K562 (cell line): ENCODE data around the gene ST6GAL1. TPM values are rescaled to one million over a fixed set of nuclear protein-coding genes. Genes with fewer than 3 reads are reported as not detected.

ENCODE experiments used
- ATAC-seq: fragments of 200-7000 bp; cut with Tn5 transposase; 3 replicates; pipeline ENCODE4 v1.9.1; 2020; ENCODE audit warnings: moderate library complexity
- BruUV-seq: library from RNA; stranded (reverse); fragments of 400-500 nt; replicated peaks from 2 replicates; lab custom pipeline; 2021; lab: Mats Ljungman, UMichigan
- CTCF ChIA-PET: fragments of 300-600 bp; formaldehyde crosslinking; extraction: SDS; loops from one replicate; lab custom pipeline; 2021; ENCODE audit warnings: low intra/inter-chr PET ratio; lab: Yijun Ruan, JAX
- POLR2A ChIA-PET: fragments of 300-600, 350-650 bp; sonication (Branson Sonifier 250); formaldehyde crosslinking; extraction: SDS; loops from one replicate; lab custom pipeline; 2021; ENCODE audit warnings: antibody characterized with exemption, inconsistent platforms; lab: Yijun Ruan, JAX
- DNase-seq, 4 experiments: peaks; one replicate each; pipeline versions ENCODE4 v3.0.0 to v3.0.0-alpha.2; 2011 to 2018; ENCODE audit warnings: low spot score in 3 of 4, mixed read lengths in 3 of 4; ENCODE audit errors: extremely low read depth in 1 of 4
- FAIRE-seq: peaks from 2 replicates; lab custom pipeline; 2011; peaks lifted over from hg19 to GRCh38; lab: Jason Lieb, UNC
- H2AFZ ChIP-seq: 2 replicates; pipeline ENCODE4 v1.6.0; 2011; ENCODE audit warnings: low read depth, low read length, control low read depth, inconsistent platforms
- H3K27ac ChIP-seq: fragments of 200-600 bp; 3 replicates; pipeline ENCODE4 v1.8.0; 2011; ENCODE audit warnings: low read depth, mild to moderate bottlenecking, control low read depth, inconsistent platforms, low read length, moderate library complexity, mixed read lengths; ENCODE audit errors: extremely low read depth
- H3K27me3 ChIP-seq, 2 experiments: fragments of 300-600 bp in 1 of 2; 2 replicates in 1 of 2; 3 replicates in 1 of 2; pipeline versions ENCODE4 v1.6.0 to v1.8.0; 2011; ENCODE audit warnings: inconsistent platforms in 2 of 2, low read length in 2 of 2, mild to moderate bottlenecking in 1 of 2, mixed read lengths in 1 of 2, moderate library complexity in 1 of 2; ENCODE audit not compliant: control insufficient read depth in 2 of 2, insufficient read depth in 2 of 2
- H3K36me3 ChIP-seq: fragments of 300-600 bp; 3 replicates; pipeline ENCODE4 v1.8.0; 2011; ENCODE audit warnings: mild to moderate bottlenecking, low read length, inconsistent platforms; ENCODE audit not compliant: control insufficient read depth, insufficient read depth
- H3K4me1 ChIP-seq, 2 experiments: fragments of 200-600 bp in 1 of 2; replicated peaks in 1 of 2; 2 replicates in 1 of 2; 3 replicates in 1 of 2; pipeline versions ENCODE4 v1.5.1 to v1.8.0; 2011; ENCODE audit warnings: inconsistent platforms in 2 of 2, low read length in 2 of 2, mild to moderate bottlenecking in 1 of 2, mixed read lengths in 1 of 2, moderate library complexity in 1 of 2; ENCODE audit not compliant: control insufficient read depth in 2 of 2, insufficient read depth in 2 of 2
- H3K4me2 ChIP-seq: 2 replicates; pipeline ENCODE4 v1.6.1; 2011; ENCODE audit warnings: low read length, control low read depth, inconsistent platforms, mixed read lengths; ENCODE audit not compliant: insufficient read depth
- H3K4me3 ChIP-seq: fragments of 200-600 bp; sonication (generic), shearing (Covaris generic); 2 replicates; pipeline ENCODE4 v1.5.1; 2016; ENCODE audit warnings: control low read depth, inconsistent platforms
- H3K79me2 ChIP-seq: fragments of 200-600 bp; 3 replicates; pipeline ENCODE4 v1.8.0; 2011; ENCODE audit warnings: low read length, inconsistent platforms; ENCODE audit not compliant: control insufficient read depth, insufficient read depth
- H3K9ac ChIP-seq, 2 experiments: 2 replicates each; pipeline versions ENCODE4 v1.6.0 to v1.6.1; 2011; ENCODE audit warnings: low read depth in 2 of 2, low read length in 2 of 2, control low read depth in 1 of 2, inconsistent platforms in 1 of 2, mild to moderate bottlenecking in 1 of 2, mixed read lengths in 1 of 2; ENCODE audit not compliant: insufficient read depth in 1 of 2
- H3K9me1 ChIP-seq: one replicate; pipeline ENCODE4 v1.6.0; 2011; ENCODE audit warnings: inconsistent platforms, mild to moderate bottlenecking, low read length, moderate library complexity; ENCODE audit not compliant: control insufficient read depth, insufficient read depth
- H3K9me3 ChIP-seq: replicated peaks from 2 replicates; pipeline ENCODE4 v1.5.1; 2011; ENCODE audit warnings: low read depth, low read length, inconsistent platforms; ENCODE audit not compliant: control insufficient read depth, insufficient read depth
- H4K20me1 ChIP-seq: replicated peaks from 2 replicates; pipeline ENCODE4 v1.6.1; 2011; ENCODE audit warnings: low read length, inconsistent platforms, mixed read lengths; ENCODE audit not compliant: control insufficient read depth, insufficient read depth
- ATF6 ChIP-seq: sonication (generic); formaldehyde crosslinking; IDR thresholded peaks from 2 replicates; pipeline ENCODE4 v1.4.0; 2020; ENCODE audit warnings: mild to moderate bottlenecking, missing genetic modification reagents
- CBX3 ChIP-seq, 2 experiments: IDR thresholded peaks; 1 replicate in 1 of 2; 2 replicates in 1 of 2; pipeline ENCODE4 v1.6.1; 2012; ENCODE audit warnings: inconsistent platforms in 2 of 2, low read length in 2 of 2, borderline replicate concordance in 1 of 2, control low read depth in 1 of 2
- ELF4 ChIP-seq: fragments of 450-650 bp; formaldehyde crosslinking; IDR thresholded peaks from 2 replicates; pipeline ENCODE4 v1.4.0; 2022; ENCODE audit warnings: missing genetic modification characterization
- GTF2A2 ChIP-seq: IDR thresholded peaks from 2 replicates; pipeline ENCODE4 v1.6.1; 2016; ENCODE audit warnings: mild to moderate bottlenecking, missing genetic modification characterization, missing compliant biosample characterization
- HES1 ChIP-seq: fragments of 450-650 bp; IDR thresholded peaks from 2 replicates; pipeline ENCODE4 v1.6.1; 2016; ENCODE audit warnings: low read depth, mild to moderate bottlenecking, moderate library complexity
- KDM2B ChIP-seq: fragments of 250-450 bp; sonication (Bioruptor Pico); IDR thresholded peaks from 2 replicates; pipeline ENCODE4 v1.8.0; 2021; ENCODE audit warnings: mild to moderate bottlenecking, moderate library complexity
- MBD1 ChIP-seq: fragments of 250-450 bp; sonication (Bioruptor Pico); IDR thresholded peaks from 2 replicates; pipeline ENCODE4 v1.8.0; 2022; ENCODE audit warnings: inconsistent platforms
- MCM2 ChIP-seq: fragments of 450-650 bp; IDR thresholded peaks from 2 replicates; pipeline ENCODE4 v1.6.1; 2017; ENCODE audit warnings: low read depth, mild to moderate bottlenecking
- OTX1 ChIP-seq: fragments of 450-650 bp; formaldehyde crosslinking; IDR thresholded peaks from 2 replicates; pipeline ENCODE4 v1.4.0; 2022; ENCODE audit warnings: mild to moderate bottlenecking
- RAD51 ChIP-seq: fragments of 450-650 bp; IDR thresholded peaks from 2 replicates; pipeline ENCODE4 v1.7.1; 2016; ENCODE audit warnings: low read depth, mild to moderate bottlenecking, borderline replicate concordance
- SMARCA4 ChIP-seq: fragments of 450-650 bp; IDR thresholded peaks from 2 replicates; pipeline ENCODE4 v1.6.1; 2016
- TCF3 ChIP-seq: sonication (generic); formaldehyde crosslinking; IDR thresholded peaks from 2 replicates; pipeline ENCODE4 v1.4.0; 2020; ENCODE audit warnings: mild to moderate bottlenecking, missing genetic modification reagents
- ZNF124 ChIP-seq: sonication (generic); formaldehyde crosslinking; IDR thresholded peaks from 2 replicates; pipeline ENCODE4 v1.8.1; 2022; ENCODE audit warnings: missing genetic modification reagents
- ZNF253 ChIP-seq: fragments of 250-450 bp; sonication (Bioruptor Pico); conservative IDR thresholded peaks from 2 replicates; pipeline ENCODE4 v1.6.1; 2021; ENCODE audit warnings: mild to moderate bottlenecking
- ZNF280B ChIP-seq: fragments of 250-450 bp; sonication (Bioruptor Pico); IDR thresholded peaks from 2 replicates; pipeline ENCODE4 v1.5.1; 2021; ENCODE audit warnings: mild to moderate bottlenecking
- ZNF740 ChIP-seq, 3 experiments: fragments of 200-800 bp in 1 of 3; sonication (Bioruptor generic) in 1 of 3; sonication (generic) in 1 of 3; formaldehyde crosslinking in 1 of 3; IDR thresholded peaks; 2 replicates each; pipeline versions ENCODE4 v1.6.1 to v1.8.0; 2016 to 2022; ENCODE audit warnings: mild to moderate bottlenecking in 2 of 3, missing compliant biosample characterization in 2 of 3, missing genetic modification characterization in 2 of 3, missing genetic modification reagents in 1 of 3
- WGBS: fragments of 100-300 bp; shearing (Covaris generic); methylation state at CpG from one replicate; pipeline ENCODE4 v1.1.6; 2016; ENCODE audit warnings: low coverage, mixed read lengths; ENCODE audit not compliant: insufficient coverage; ENCODE audit errors: missing lambda C conversion rate; 5-methylcytosine and 5-hydroxymethylcytosine counted together
- in situ Hi-C: fragments of 300-500 bp; cut with MboI; formaldehyde crosslinking; loops from 4 replicates; pipeline ENCODE4 v1.15.0; 2018; ENCODE audit warnings: inconsistent platforms, mixed read lengths
- intact Hi-C: fragments of 100-400 bp; cut with micrococcal nuclease; formaldehyde crosslinking; loops from 2 replicates; pipeline ENCODE4 v1.14.2; 2022
- polyA plus RNA-seq, 8 experiments: library from polyadenylated mRNA; depleted of rRNA in 4 of 8; stranded (reverse) in 5 of 8; unstranded in 3 of 8; fragments of >200 nt; fragmentation: Nextera tagmentation in 2 of 8; fragmentation: Illumina TruSeq in 1 of 8; extraction: Ambion mirVana in 2 of 8; extraction: Trizol in 1 of 8; gene quantifications; 2 replicates each; pipeline versions ENCODE4 v1.2.1 to v1.2.3, GENCODE V29; 2011 to 2014; ENCODE audit warnings: inconsistent platforms in 1 of 8, missing spikeins in 1 of 8
- total RNA-seq, 7 experiments: library from RNA; depleted of rRNA in 6 of 7; stranded (reverse); fragments of >200 nt in 6 of 7; fragmentation: Illumina TruSeq in 2 of 7; extraction: Trizol in 2 of 7; gene quantifications; 2 replicates each; pipeline versions ENCODE4 v1.2.1 to v1.2.3, GENCODE V29; 2011 to 2021; ENCODE audit warnings: low replicate concordance in 1 of 7

Gene ST6GAL1
- total and polyA plus RNA-seq, 9 of the 15 experiments (the other 6 are each of a cell fraction or from before 2014, with no cell fraction given), result 31.9 to 145 (median 71.0) TPM

- Histone ChIP-seq H3K27me3 (no peaks in the 10 kb centered on the region), H3K79me2 (peaks cover 89% of the 10 kb centered on the region), H3K9me3 (no peaks in the 10 kb centered on the region), H3K36me3 (peaks cover 69% of the 10 kb centered on the region), H3K4me1 (peaks cover 13 to 40% of the 10 kb centered on the region in 2 experiments), H3K27ac (peak overlapping the region; percentile 75), H3K9ac (peak overlapping the region in 1 of 2 experiments; percentile 17; a peak in 2 of 4 replicates), H2AFZ (no peak overlapping the region), H3K9me1 (peaks cover 2% of the 10 kb centered on the region), H3K4me2 (peak overlapping the region; percentile 52; the same call in 1 of the 2 replicates), H4K20me1 (no peaks in the 10 kb centered on the region), H3K4me3 (no peak overlapping the region)
- POLR2A ChIA-PET, result interaction anchor here (0.5 to 2.2 kb wide), 4 partner anchors 10 to 36 kb away, joined by 3 to 6 read pairs (median 3); no protein-coding TSS in a partner anchor
- DNase-seq, result peak; percentile 71 to 90 (median 78)
- 0% methylated on average over 5 of the region's 6 CpGs for WGBS
- peak; percentile 89 for ATAC-seq
- in situ Hi-C loops, result no loop called here
- CTCF ChIA-PET, result no interaction called here
- FAIRE-seq, result peak; percentile 98
- intact Hi-C loops, result loop anchor here (10.0 kb wide), 1 partner anchor 226 kb away; no protein-coding TSS in a partner anchor
- no TSS peak for BruUV-seq
- no peak for TF ChIP-seq ZNF124 (CRISPR knock-in tag)
- peak in 1 of 2 experiments; percentile 61; a peak in 1 of 3 replicates for TF ChIP-seq CBX3 (IDR thresholded peaks at IDR 0.05; ENCODE audit: borderline replicate concordance in 1 of 2, low read length in 2 of 2)
- TF ChIP-seq ELF4 (CRISPR knock-in tag), result 0 out of 2 replicates have a peak, but pooled peaks have one; percentile 62
- no peak for TF ChIP-seq ZNF280B (CRISPR knock-in tag)
- peak; percentile 56; the same call in 1 of the 2 replicates for TF ChIP-seq OTX1
- TF ChIP-seq ZNF740 (CRISPR knock-in tag; IDR thresholded peaks at IDR 0.05), result no peak
- no peak for TF ChIP-seq ZNF740 (tag; IDR thresholded peaks at IDR 0.05)
- no peak for TF ChIP-seq GTF2A2 (tag)
- peak; percentile 83 for TF ChIP-seq SMARCA4
- no peak for TF ChIP-seq ZNF253 (CRISPR knock-in tag)
- no peak for TF ChIP-seq HES1
- no peak for TF ChIP-seq KDM2B (CRISPR knock-in tag)
- TF ChIP-seq MCM2, result no peak
- TF ChIP-seq ATF6 (CRISPR knock-in tag), result 0 out of 2 replicates have a peak, but pooled peaks have one; percentile 59
- peak; percentile 78 for TF ChIP-seq TCF3 (CRISPR knock-in tag)
- TF ChIP-seq RAD51, result peak; percentile 88
- TF ChIP-seq MBD1, result no peak
These were observed 8.4 kb downstream of the ST6GAL1 start for GRCh38 chr3:186938716-186939115.
